Stomach (tissue), 9 donors: ENCODE measurements around the gene LIPT2. TPM values are rescaled to one million over a fixed set of nuclear protein-coding genes. Genes with fewer than 3 reads are reported as not detected.
A peak's percentile ranks its signal among the peaks of the same experiment; 100 is the strongest.

Experiments
- DNase-seq, 2 donors: peaks; one replicate each; pipeline versions ENCODE4 v3.0.0 to v3.0.0-alpha.2; 2013 to 2019
- H3K27ac ChIP-seq, 5 donors: fragments of 200-600 bp in 4 of 5; sonication (generic) in 4 of 5; one replicate each; pipeline ENCODE4 v1.5.1; 2013 to 2019; ENCODE audit warnings: mild to moderate bottlenecking in 1 of 5, moderate library complexity in 1 of 5
- H3K27me3 ChIP-seq, 3 donors: fragments of 200-600 bp; sonication (generic); one replicate each; pipeline ENCODE4 v1.5.1; 2017 to 2019; ENCODE audit warnings: mixed run types in 1 of 3
- H3K36me3 ChIP-seq, 4 donors: fragments of 200-600 bp; sonication (generic); 1 replicate in 3 of 4; 2 replicates in 1 of 4; pipeline ENCODE4 v1.5.1; 2016 to 2019
- H3K4me1 ChIP-seq, 4 donors: fragments of 200-600 bp; sonication (generic); one replicate each; pipeline ENCODE4 v1.5.1; 2016 to 2019
- H3K4me3 ChIP-seq, 4 donors: fragments of 200-600 bp; sonication (generic) in 3 of 4; one replicate each; pipeline ENCODE4 v1.5.1; 2016 to 2019; ENCODE audit warnings: mild to moderate bottlenecking in 1 of 4
- H3K9me3 ChIP-seq, 4 donors: fragments of 200-600 bp; sonication (generic); one replicate each; pipeline ENCODE4 v1.5.1; 2016 to 2019
- CTCF ChIP-seq, 7 experiments: fragments of 450-650 bp in 4 of 7; fragments of 200-600 bp in 3 of 7; sonication (generic) in 3 of 7; IDR thresholded peaks; one replicate each; pipeline ENCODE4 v1.5.1; 2016 to 2019; ENCODE audit warnings: antibody characterized with exemption in 7 of 7, control low read depth in 2 of 7, mild to moderate bottlenecking in 1 of 7
- EP300 ChIP-seq: sonication (generic); formaldehyde crosslinking; IDR thresholded peaks from one replicate; pipeline ENCODE4 v1.6.1; 2017; ENCODE audit warnings: antibody characterized with exemption
- POLR2A ChIP-seq, 4 donors: fragments of 450-650 bp; IDR thresholded peaks; one replicate each; pipeline ENCODE4 v1.6.1; 2016; ENCODE audit warnings: antibody characterized with exemption in 4 of 4, control low read depth in 2 of 4, mild to moderate bottlenecking in 1 of 4, moderate library complexity in 1 of 4
- POLR2AphosphoS5 ChIP-seq, 3 donors: sonication (generic); formaldehyde crosslinking; IDR thresholded peaks; one replicate each; pipeline ENCODE4 v1.6.1; 2016; ENCODE audit warnings: antibody characterized with exemption in 3 of 3
- WGBS, 5 donors: extraction: QIAGEN DNeasy Blood & Tissue Kit in 3 of 5; methylation state at CpG; one replicate each; pipeline versions ENCODE4 v1.1.5 to v1.1.7; 2013 to 2018; 5-methylcytosine and 5-hydroxymethylcytosine counted together
- intact Hi-C: fragments of 100-400 bp; cut with DNase I; formaldehyde crosslinking; loops from one replicate; pipeline ENCODE4 v1.15.1; 2023; ENCODE audit warnings: low total_unique reads
- polyA plus RNA-seq, 3 donors: library from polyadenylated mRNA; stranded (reverse); fragments of 200-250 nt; gene quantifications; one replicate each; pipeline ENCODE4 v1.2.3, GENCODE V29; 2013
- total RNA-seq, 5 donors: library from RNA; depleted of rRNA; stranded (reverse); fragments of >200 nt; gene quantifications; one replicate each; pipeline versions ENCODE4 v1.1.0 to v1.2.3, GENCODE V29; 2014 to 2016
- donor health status: healthy with polysubstance abuse.
- donor health status: Bipolar disorder and iron deficiency.
- donor health status: healthy.

The LIPT2 gene
- total and polyA plus RNA-seq, 8 donors: 0.45 to 32.0 (median 3.1) TPM; not detected in 1

GRCh38 chr11:74453373-74453975 is 40.0 kb downstream of the LIPT2 start:
- H3K36me3 ChIP-seq: peaks cover 4 to 26% (median 15%) of the 10 kb centered on the region in 4 donors
- no peak overlapping the region for H3K27ac ChIP-seq
- no peak overlapping the region for H3K4me3 ChIP-seq
- intact Hi-C loops: no loop called here
- peaks cover 0 to 10% (median 0%) of the 10 kb centered on the region in 3 donors for H3K27me3 ChIP-seq
- peak; percentile 79 to 85 for DNase-seq
- H3K4me1 ChIP-seq: peaks cover 0 to 14% (median 5%) of the 10 kb centered on the region in 4 donors
- 34 to 36% (median 35%) methylated on average over 10 of the region's 10 CpGs for WGBS, 5 donors
- no peaks in the 10 kb centered on the region for H3K9me3 ChIP-seq
- TF ChIP-seq POLR2AphosphoS5 (IDR thresholded peaks at IDR 0.05) (peak in 1 of 3 donors; percentile 55), POLR2A (IDR thresholded peaks at IDR 0.05) (no peak), EP300 (no peak), CTCF (IDR thresholded peaks at IDR 0.05) (peak in 5 of 7 experiments; percentile 66 to 88 (median 75))

GRCh38 chr11:74452366-74452765 is 41.2 kb downstream of the LIPT2 start:
- DNase-seq: no peak
- WGBS, 5 donors: 67 to 82% (median 79%) methylated on average over 3 of the region's 3 CpGs

GRCh38 chr11:74450318-74450717 is 43.2 kb downstream of the LIPT2 start:
- no peak for DNase-seq
- no peak overlapping the region for H3K4me3 ChIP-seq
- no peaks in the 10 kb centered on the region for H3K9me3 ChIP-seq
- H3K4me1 ChIP-seq: peaks cover 0 to 9% (median 3%) of the 10 kb centered on the region in 4 donors
- no peaks in the 10 kb centered on the region for H3K36me3 ChIP-seq
- H3K27ac ChIP-seq: no peak overlapping the region
- TF ChIP-seq CTCF (IDR thresholded peaks at IDR 0.05) (no peak), POLR2AphosphoS5 (IDR thresholded peaks at IDR 0.05) (no peak), EP300 (no peak), POLR2A (IDR thresholded peaks at IDR 0.05) (no peak)
- WGBS, 5 donors: 68 to 79% (median 76%) methylated on average over 6 of the region's 6 CpGs
- intact Hi-C loops: no loop called here
- peaks cover 0 to 10% (median 0%) of the 10 kb centered on the region in 3 donors for H3K27me3 ChIP-seq

More at GRCh38 chr11:74452366-74452765, 41.2 kb downstream of the LIPT2 start:
- H3K27me3 ChIP-seq: peaks cover 0 to 10% (median 0%) of the 10 kb centered on the region in 3 donors
- H3K9me3 ChIP-seq: no peaks in the 10 kb centered on the region
- intact Hi-C loops: no loop called here
- no peak overlapping the region for H3K27ac ChIP-seq
- H3K36me3 ChIP-seq: peaks cover 2 to 18% (median 12%) of the 10 kb centered on the region in 4 donors
- H3K4me1 ChIP-seq: peaks cover 0 to 9% (median 3%) of the 10 kb centered on the region in 4 donors
- TF ChIP-seq CTCF (IDR thresholded peaks at IDR 0.05) (no peak), POLR2A (IDR thresholded peaks at IDR 0.05) (no peak), EP300 (no peak), POLR2AphosphoS5 (IDR thresholded peaks at IDR 0.05) (no peak)
- H3K4me3 ChIP-seq: no peak overlapping the region

GRCh38 chr11:74449369-74449931 is 44.1 kb downstream of the LIPT2 start:
- peaks cover 0 to 10% (median 0%) of the 10 kb centered on the region in 3 donors for H3K27me3 ChIP-seq
- no peaks in the 10 kb centered on the region for H3K36me3 ChIP-seq
- H3K9me3 ChIP-seq: no peaks in the 10 kb centered on the region
- WGBS, 5 donors: 48 to 78% (median 72%) methylated on average over 2 of the region's 2 CpGs
- DNase-seq: peak; percentile 29 to 92
- H3K4me1 ChIP-seq: peaks cover 0 to 10% (median 3%) of the 10 kb centered on the region in 4 donors
- H3K4me3 ChIP-seq: no peak overlapping the region
- intact Hi-C loops: loop anchor here (5.0 kb wide), 2 partner anchors 57 to 192 kb away; no protein-coding TSS in a partner anchor
- TF ChIP-seq EP300 (no peak), POLR2AphosphoS5 (IDR thresholded peaks at IDR 0.05) (peak in 2 of 3 donors; percentile 12 to 50), CTCF (IDR thresholded peaks at IDR 0.05) (peak in 6 of 7 experiments; percentile 3 to 75 (median 55)), POLR2A (IDR thresholded peaks at IDR 0.05) (no peak)
- H3K27ac ChIP-seq: no peak overlapping the region
